Neural cell (in vitro differentiated cells): ENCODE measurements around the gene SLC12A7. TPM values are rescaled to one million over a fixed set of nuclear protein-coding genes. Genes with fewer than 3 reads are reported as not detected.

Experiments used
- H2AFZ ChIP-seq: fragments of 200-600, 300-800 bp; sonication (generic), shearing (Covaris generic); 2 replicates; pipeline ENCODE4 v1.6.0; 2014; ENCODE audit warnings: low read depth, mild to moderate bottlenecking, antibody characterized with exemption, low read length, moderate library complexity
- H3F3A ChIP-seq: fragments of 200-600 bp; shearing (Covaris generic); 2 replicates; pipeline ENCODE4 v1.6.1; 2016; ENCODE audit warnings: mild to moderate bottlenecking, moderate library complexity, mixed read lengths, antibody characterized with exemption, low read length; ENCODE audit not compliant: insufficient read depth, poor library complexity, severe bottlenecking
- H3K27ac ChIP-seq: fragments of 200-600, 300-800 bp; sonication (generic), shearing (Covaris generic); 2 replicates; pipeline ENCODE4 v1.5.1; 2014; ENCODE audit warnings: mild to moderate bottlenecking, low read length, moderate library complexity
- H3K27me3 ChIP-seq: fragments of 300-800, 200-600 bp; sonication (generic), shearing (Covaris generic); 2 replicates; pipeline ENCODE4 v1.6.0; 2014; ENCODE audit warnings: mild to moderate bottlenecking, low read depth, low read length, moderate library complexity; ENCODE audit not compliant: insufficient read depth
- H3K36me3 ChIP-seq: fragments of 300-800, 200-600 bp; sonication (generic), shearing (Covaris generic); 2 replicates; pipeline ENCODE4 v1.5.1; 2014; ENCODE audit warnings: mild to moderate bottlenecking, antibody characterized with exemption, low read length, moderate library complexity; ENCODE audit not compliant: insufficient read depth
- H3K4me2 ChIP-seq: fragments of 300-800, 200-600 bp; sonication (generic), shearing (Covaris generic); 2 replicates; pipeline ENCODE4 v1.6.0; 2014; ENCODE audit warnings: mild to moderate bottlenecking, low read length
- H3K4me3 ChIP-seq: fragments of 300-800, 200-600 bp; sonication (generic), shearing (Covaris generic); 2 replicates; pipeline ENCODE4 v1.5.1; 2014; ENCODE audit warnings: mild to moderate bottlenecking, low read length, moderate library complexity
- H3K79me2 ChIP-seq: fragments of 200-600 bp; shearing (Covaris generic); replicated peaks from 2 replicates; pipeline ENCODE4 v1.6.0; 2014; ENCODE audit warnings: mild to moderate bottlenecking, low read length, moderate library complexity; ENCODE audit not compliant: insufficient read depth
- H3K9ac ChIP-seq: fragments of 300-800, 200-600 bp; sonication (generic), shearing (Covaris generic); 2 replicates; pipeline ENCODE4 v1.6.1; 2016; ENCODE audit warnings: mild to moderate bottlenecking, low read length, mixed read lengths
- H3K9me2 ChIP-seq: fragments of 200-600 bp; shearing (Covaris generic); 2 replicates; pipeline ENCODE4 v1.6.1; 2016; ENCODE audit warnings: mild to moderate bottlenecking, low read length, mixed read lengths; ENCODE audit not compliant: insufficient read depth
- H3K9me3 ChIP-seq: fragments of 200-600, 300-800 bp; sonication (generic), shearing (Covaris generic); 2 replicates; pipeline ENCODE4 v1.6.1; 2016; ENCODE audit warnings: mild to moderate bottlenecking, mixed run types, low read length, moderate library complexity, mixed read lengths
- H4K20me1 ChIP-seq: fragments of 200-600 bp; shearing (Covaris generic); 2 replicates; pipeline ENCODE4 v1.6.1; 2016; ENCODE audit warnings: mild to moderate bottlenecking, mixed run types; ENCODE audit not compliant: insufficient read depth
- EP300 ChIP-seq: fragments of 450-650 bp; conservative IDR thresholded peaks from 2 replicates; pipeline ENCODE4 v1.6.1; 2014; ENCODE audit warnings: antibody characterized with exemption, mild to moderate bottlenecking, moderate library complexity; ENCODE audit not compliant: poor library complexity, severe bottlenecking
- EZH2 ChIP-seq: fragments of 200-600, 300-800 bp; shearing (Covaris generic), sonication (generic); IDR thresholded peaks from 2 replicates; pipeline ENCODE4 v1.6.1; 2014; ENCODE audit warnings: antibody characterized with exemption, low read length, borderline replicate concordance, mild to moderate bottlenecking; ENCODE audit not compliant: insufficient read depth, poor library complexity, severe bottlenecking
- MXI1 ChIP-seq: fragments of 450-650 bp; conservative IDR thresholded peaks from 2 replicates; pipeline ENCODE4 v1.6.1; 2014; ENCODE audit warnings: antibody characterized with exemption, mild to moderate bottlenecking; ENCODE audit not compliant: poor library complexity, severe bottlenecking
- POLR2AphosphoS5 ChIP-seq: IDR thresholded peaks from 2 replicates; pipeline ENCODE4 v1.6.1; 2012
- RAD21 ChIP-seq: fragments of 450-650 bp; conservative IDR thresholded peaks from 2 replicates; pipeline ENCODE4 v1.6.1; 2014; ENCODE audit warnings: antibody characterized with exemption, mild to moderate bottlenecking, moderate library complexity
- SMC3 ChIP-seq: fragments of 450-650 bp; conservative IDR thresholded peaks from 2 replicates; pipeline ENCODE4 v1.6.1; 2014; ENCODE audit warnings: antibody characterized with exemption, mild to moderate bottlenecking, moderate library complexity; ENCODE audit not compliant: poor library complexity
- TAF1 ChIP-seq: IDR thresholded peaks from 2 replicates; pipeline ENCODE4 v1.6.1; 2012; ENCODE audit warnings: low read depth
- polyA plus RNA-seq: library from polyadenylated mRNA; depleted of rRNA; stranded (reverse); fragments of >200 nt; gene quantifications from 2 replicates; pipeline ENCODE4 v1.2.3, GENCODE V29; 2014
- TF ChIP-seq, protein P1 (sequence below): fragments of 450-650 bp; IDR thresholded peaks from 2 replicates; pipeline ENCODE4 v1.5.1; 2014; ENCODE audit warnings: antibody characterized with exemption, mild to moderate bottlenecking, moderate library complexity; ENCODE audit not compliant: poor library complexity, severe bottlenecking
- TF ChIP-seq, protein P2 (sequence below): IDR thresholded peaks from 2 replicates; pipeline ENCODE4 v1.6.1; 2012; ENCODE audit warnings: borderline replicate concordance

The SLC12A7 gene
- polyA plus RNA-seq, 1 donor from 2014 or later: 4.5 TPM

DNA sequence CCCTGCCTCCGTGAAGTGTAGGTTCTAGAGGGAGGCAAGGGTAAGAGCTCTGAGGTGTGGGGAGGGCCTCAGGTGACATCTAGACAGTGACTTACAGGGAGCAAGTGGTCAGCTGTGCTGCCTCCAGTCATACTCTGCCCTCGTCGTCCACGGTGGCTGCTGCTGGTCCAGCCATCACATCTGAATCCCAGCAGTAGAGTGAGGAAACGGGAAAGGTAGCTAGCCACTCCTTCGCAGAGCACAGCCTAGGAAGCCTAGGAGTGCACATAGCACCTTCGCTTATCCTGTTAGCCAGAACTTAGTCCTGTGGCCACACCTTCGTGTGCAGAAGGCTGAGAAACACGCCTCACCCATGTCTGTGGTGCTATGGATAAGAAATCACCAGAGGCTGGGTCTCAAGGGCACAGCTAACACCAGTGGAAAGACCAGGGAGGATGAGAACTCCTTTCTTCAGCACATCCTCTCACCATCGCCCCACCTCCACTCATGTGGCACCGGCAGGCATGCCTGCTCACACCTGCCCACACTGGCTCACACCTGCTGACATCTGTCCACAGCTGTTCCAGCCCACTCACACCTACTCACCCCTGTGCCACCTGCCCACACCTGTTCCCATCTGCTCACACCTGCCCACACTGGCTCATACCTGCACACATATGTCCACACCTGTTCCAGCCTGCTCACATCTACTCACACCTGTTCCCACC lies 45.0 kb upstream of the SLC12A7 start:
- Histone ChIP-seq H3K9me2 (no peaks in the 10 kb centered on the region), H3K9ac (no peak overlapping the region), H3K79me2 (no peaks in the 10 kb centered on the region), H3K36me3 (no peaks in the 10 kb centered on the region), H3K9me3 (no peaks in the 10 kb centered on the region), H4K20me1 (no peaks in the 10 kb centered on the region), H3K4me3 (no peak overlapping the region), H2AFZ (no peak overlapping the region), H3F3A (no peaks in the 10 kb centered on the region), H3K27ac (no peak overlapping the region), H3K4me2 (no peak overlapping the region), H3K27me3 (peaks cover 29% of the 10 kb centered on the region)
- TF ChIP-seq POLR2AphosphoS5 (no peak), TAF1 (no peak), MXI1 (no peak), EZH2 (no peak), SMC3 (no peak), EP300 (no peak), RAD21 (no peak)
- TF ChIP-seq, protein P1, sequence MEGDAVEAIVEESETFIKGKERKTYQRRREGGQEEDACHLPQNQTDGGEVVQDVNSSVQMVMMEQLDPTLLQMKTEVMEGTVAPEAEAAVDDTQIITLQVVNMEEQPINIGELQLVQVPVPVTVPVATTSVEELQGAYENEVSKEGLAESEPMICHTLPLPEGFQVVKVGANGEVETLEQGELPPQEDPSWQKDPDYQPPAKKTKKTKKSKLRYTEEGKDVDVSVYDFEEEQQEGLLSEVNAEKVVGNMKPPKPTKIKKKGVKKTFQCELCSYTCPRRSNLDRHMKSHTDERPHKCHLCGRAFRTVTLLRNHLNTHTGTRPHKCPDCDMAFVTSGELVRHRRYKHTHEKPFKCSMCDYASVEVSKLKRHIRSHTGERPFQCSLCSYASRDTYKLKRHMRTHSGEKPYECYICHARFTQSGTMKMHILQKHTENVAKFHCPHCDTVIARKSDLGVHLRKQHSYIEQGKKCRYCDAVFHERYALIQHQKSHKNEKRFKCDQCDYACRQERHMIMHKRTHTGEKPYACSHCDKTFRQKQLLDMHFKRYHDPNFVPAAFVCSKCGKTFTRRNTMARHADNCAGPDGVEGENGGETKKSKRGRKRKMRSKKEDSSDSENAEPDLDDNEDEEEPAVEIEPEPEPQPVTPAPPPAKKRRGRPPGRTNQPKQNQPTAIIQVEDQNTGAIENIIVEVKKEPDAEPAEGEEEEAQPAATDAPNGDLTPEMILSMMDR: no peak
- TF ChIP-seq, protein P2, sequence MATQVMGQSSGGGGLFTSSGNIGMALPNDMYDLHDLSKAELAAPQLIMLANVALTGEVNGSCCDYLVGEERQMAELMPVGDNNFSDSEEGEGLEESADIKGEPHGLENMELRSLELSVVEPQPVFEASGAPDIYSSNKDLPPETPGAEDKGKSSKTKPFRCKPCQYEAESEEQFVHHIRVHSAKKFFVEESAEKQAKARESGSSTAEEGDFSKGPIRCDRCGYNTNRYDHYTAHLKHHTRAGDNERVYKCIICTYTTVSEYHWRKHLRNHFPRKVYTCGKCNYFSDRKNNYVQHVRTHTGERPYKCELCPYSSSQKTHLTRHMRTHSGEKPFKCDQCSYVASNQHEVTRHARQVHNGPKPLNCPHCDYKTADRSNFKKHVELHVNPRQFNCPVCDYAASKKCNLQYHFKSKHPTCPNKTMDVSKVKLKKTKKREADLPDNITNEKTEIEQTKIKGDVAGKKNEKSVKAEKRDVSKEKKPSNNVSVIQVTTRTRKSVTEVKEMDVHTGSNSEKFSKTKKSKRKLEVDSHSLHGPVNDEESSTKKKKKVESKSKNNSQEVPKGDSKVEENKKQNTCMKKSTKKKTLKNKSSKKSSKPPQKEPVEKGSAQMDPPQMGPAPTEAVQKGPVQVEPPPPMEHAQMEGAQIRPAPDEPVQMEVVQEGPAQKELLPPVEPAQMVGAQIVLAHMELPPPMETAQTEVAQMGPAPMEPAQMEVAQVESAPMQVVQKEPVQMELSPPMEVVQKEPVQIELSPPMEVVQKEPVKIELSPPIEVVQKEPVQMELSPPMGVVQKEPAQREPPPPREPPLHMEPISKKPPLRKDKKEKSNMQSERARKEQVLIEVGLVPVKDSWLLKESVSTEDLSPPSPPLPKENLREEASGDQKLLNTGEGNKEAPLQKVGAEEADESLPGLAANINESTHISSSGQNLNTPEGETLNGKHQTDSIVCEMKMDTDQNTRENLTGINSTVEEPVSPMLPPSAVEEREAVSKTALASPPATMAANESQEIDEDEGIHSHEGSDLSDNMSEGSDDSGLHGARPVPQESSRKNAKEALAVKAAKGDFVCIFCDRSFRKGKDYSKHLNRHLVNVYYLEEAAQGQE: no peak

DNA sequence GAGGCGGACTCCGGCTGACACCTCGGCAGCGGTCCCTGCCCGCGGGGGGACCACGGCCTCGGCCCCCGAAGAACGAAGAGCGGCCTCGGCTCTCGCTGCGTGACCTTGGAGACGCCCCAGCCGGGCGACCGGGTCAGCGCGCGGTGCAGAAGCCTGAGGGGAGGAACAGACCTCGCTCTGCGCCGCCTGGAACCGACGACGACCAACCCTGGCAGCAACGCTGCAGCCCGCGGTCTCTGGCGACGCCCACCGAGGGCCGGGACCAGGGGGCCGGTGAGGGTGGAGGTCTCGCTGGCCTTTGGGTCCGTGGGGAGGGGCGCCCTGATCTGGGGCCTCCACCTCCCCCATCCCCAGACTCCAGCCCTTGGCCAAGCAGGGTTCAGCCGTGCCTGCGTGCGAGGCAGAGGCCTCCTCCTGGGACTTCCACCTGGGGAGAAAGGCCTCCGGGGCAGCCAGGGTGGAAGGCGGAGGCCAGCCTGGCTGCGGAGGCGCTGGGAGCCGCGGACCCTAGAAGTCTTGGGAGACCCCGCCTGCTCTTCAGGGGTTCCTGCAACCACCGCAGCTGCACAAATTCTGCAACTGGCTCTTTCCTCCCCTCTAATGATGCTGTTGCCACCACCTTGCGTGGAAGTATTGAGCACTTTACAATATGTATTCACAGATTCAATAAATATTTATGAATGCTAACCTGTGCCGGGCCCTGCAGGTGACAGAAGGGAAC lies 44.3 kb upstream of the SLC12A7 start:
- H4K20me1 ChIP-seq: no peaks in the 10 kb centered on the region
- no peak overlapping the region for H3K27ac ChIP-seq
- no peak overlapping the region for H3K9ac ChIP-seq
- H2AFZ ChIP-seq: no peak overlapping the region
- no peaks in the 10 kb centered on the region for H3K36me3 ChIP-seq
- H3K4me2 ChIP-seq: no peak overlapping the region
- no peak for TF ChIP-seq EP300
- no peak for TF ChIP-seq MXI1
- TF ChIP-seq, protein P2: no peak
- no peak for TF ChIP-seq RAD21
- H3K27me3 ChIP-seq: peaks cover 29% of the 10 kb centered on the region
- no peaks in the 10 kb centered on the region for H3F3A ChIP-seq
- no peaks in the 10 kb centered on the region for H3K9me2 ChIP-seq
- H3K4me3 ChIP-seq: peak overlapping the region; percentile 25
- no peaks in the 10 kb centered on the region for H3K9me3 ChIP-seq
- H3K79me2 ChIP-seq: no peaks in the 10 kb centered on the region
